ENCODE results near the gene ACBD6. TPM values are rescaled to one million over a fixed set of nuclear protein-coding genes. Genes with fewer than 3 reads are reported as not detected.

Gene ACBD6
- total RNA-seq, 1 donor: 54.0 TPM

GRCh38 chr1:180274221-180274620 is 228.2 kb downstream of the ACBD6 start:
- no peak for DNase-seq (ENCODE audit: low read depth)
- TF ChIP-seq, protein P1, sequence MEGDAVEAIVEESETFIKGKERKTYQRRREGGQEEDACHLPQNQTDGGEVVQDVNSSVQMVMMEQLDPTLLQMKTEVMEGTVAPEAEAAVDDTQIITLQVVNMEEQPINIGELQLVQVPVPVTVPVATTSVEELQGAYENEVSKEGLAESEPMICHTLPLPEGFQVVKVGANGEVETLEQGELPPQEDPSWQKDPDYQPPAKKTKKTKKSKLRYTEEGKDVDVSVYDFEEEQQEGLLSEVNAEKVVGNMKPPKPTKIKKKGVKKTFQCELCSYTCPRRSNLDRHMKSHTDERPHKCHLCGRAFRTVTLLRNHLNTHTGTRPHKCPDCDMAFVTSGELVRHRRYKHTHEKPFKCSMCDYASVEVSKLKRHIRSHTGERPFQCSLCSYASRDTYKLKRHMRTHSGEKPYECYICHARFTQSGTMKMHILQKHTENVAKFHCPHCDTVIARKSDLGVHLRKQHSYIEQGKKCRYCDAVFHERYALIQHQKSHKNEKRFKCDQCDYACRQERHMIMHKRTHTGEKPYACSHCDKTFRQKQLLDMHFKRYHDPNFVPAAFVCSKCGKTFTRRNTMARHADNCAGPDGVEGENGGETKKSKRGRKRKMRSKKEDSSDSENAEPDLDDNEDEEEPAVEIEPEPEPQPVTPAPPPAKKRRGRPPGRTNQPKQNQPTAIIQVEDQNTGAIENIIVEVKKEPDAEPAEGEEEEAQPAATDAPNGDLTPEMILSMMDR (IDR thresholded peaks at IDR 0.05; ENCODE audit: insufficient read depth, low read length): no peak
- H3K4me3 ChIP-seq (ENCODE audit: low read depth, low read length): no peak overlapping the region

DNA sequence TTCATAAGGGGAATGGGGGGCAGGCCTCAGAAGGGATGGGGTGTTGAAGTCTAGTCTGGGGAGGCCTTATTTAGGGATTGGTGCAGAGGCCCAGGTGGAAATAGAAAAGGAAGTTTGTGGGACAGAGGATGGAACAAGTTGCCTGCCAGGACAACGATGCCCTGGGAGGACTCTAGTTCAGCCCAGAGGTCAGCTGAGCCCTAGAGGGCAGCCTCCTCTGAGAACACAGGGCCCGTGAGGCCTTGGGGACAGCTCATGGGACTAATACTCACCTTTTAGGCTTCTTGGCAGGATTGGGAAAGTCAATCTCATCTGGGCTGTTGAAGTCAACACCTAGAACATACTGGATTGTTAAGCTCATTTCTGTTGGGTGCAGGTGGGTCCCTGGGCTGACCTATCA is 229.3 kb downstream of the ACBD6 start:
- TF ChIP-seq, protein P1 (IDR thresholded peaks at IDR 0.05; ENCODE audit: insufficient read depth, low read length): no peak
- no peak overlapping the region for H3K4me3 ChIP-seq (ENCODE audit: low read depth, low read length)
- DNase-seq (ENCODE audit: low read depth): no peak

GRCh38 chr1:180272395-180272794 is 230.0 kb downstream of the ACBD6 start:
- TF ChIP-seq, protein P1 (IDR thresholded peaks at IDR 0.05; ENCODE audit: insufficient read depth, low read length): no peak
- H3K4me3 ChIP-seq (ENCODE audit: low read depth, low read length): no peak overlapping the region
- DNase-seq (ENCODE audit: low read depth): no peak

- H3K4me3 ChIP-seq (ENCODE audit: low read depth, low read length): no peak overlapping the region
- DNase-seq (ENCODE audit: low read depth): peak; percentile 39
- TF ChIP-seq, protein P1 (IDR thresholded peaks at IDR 0.05; ENCODE audit: insufficient read depth, low read length): no peak
Observed at GRCh38 chr1:180271272-180272255, 230.8 kb downstream of the ACBD6 start.

GRCh38 chr1:180270530-180271271 is 231.7 kb downstream of the ACBD6 start:
- TF ChIP-seq, protein P1 (IDR thresholded peaks at IDR 0.05; ENCODE audit: insufficient read depth, low read length): no peak
- no peak overlapping the region for H3K4me3 ChIP-seq (ENCODE audit: low read depth, low read length)

GRCh38 chr1:180269645-180270529 is 232.5 kb downstream of the ACBD6 start:
- TF ChIP-seq, protein P1 (IDR thresholded peaks at IDR 0.05; ENCODE audit: insufficient read depth, low read length): peak; percentile 33
- H3K4me3 ChIP-seq (ENCODE audit: low read depth, low read length): no peak overlapping the region
- no peak for DNase-seq (ENCODE audit: low read depth)

More at GRCh38 chr1:180270530-180271271, 231.7 kb downstream of the ACBD6 start:
- DNase-seq (ENCODE audit: low read depth): no peak
